Panc1 (cell line): ENCODE measurements around the gene FYB2. TPM values are rescaled to one million over a fixed set of nuclear protein-coding genes. Genes with fewer than 3 reads are reported as not detected.

Experiments used
- ATAC-seq: fragments of 200-7000 bp; cut with Tn5 transposase; 2 replicates; pipeline ENCODE4 v1.9.1; 2020; ENCODE audit warnings: mild to moderate bottlenecking, moderate library complexity
- BruUV-seq: library from RNA; stranded (reverse); fragments of 400-500 nt; replicated peaks from 2 replicates; lab custom pipeline; 2021; lab: Mats Ljungman, UMichigan
- CTCF ChIA-PET: fragments of 300-600 bp; sonication (Branson Sonifier 250); formaldehyde crosslinking; loops from one replicate; lab custom pipeline; 2022; ENCODE audit warnings: antibody characterized with exemption; lab: Charles Lee
- POLR2A ChIA-PET: fragments of 300-600 bp; sonication (Branson Sonifier 250); formaldehyde crosslinking; loops from one replicate; lab custom pipeline; 2022; ENCODE audit warnings: antibody characterized with exemption; lab: Charles Lee
- DNase-seq: peaks from one replicate; pipeline ENCODE4 v3.0.0-alpha.2; 2010; ENCODE audit warnings: low read depth, low spot score
- H3K27ac ChIP-seq: 2 replicates; pipeline ENCODE4 v1.5.1; 2011; ENCODE audit warnings: mild to moderate bottlenecking, low read length, inconsistent platforms
- H3K27me3 ChIP-seq: fragments of 200-500 bp; sonication (Bioruptor generic); 2 replicates; pipeline ENCODE4 v1.6.0; 2014; ENCODE audit warnings: low read length, inconsistent platforms; ENCODE audit not compliant: control insufficient read depth, insufficient read depth
- H3K36me3 ChIP-seq: fragments of 200-500 bp; sonication (Bioruptor generic); 2 replicates; pipeline ENCODE4 v1.5.1; 2014; ENCODE audit warnings: inconsistent platforms, mild to moderate bottlenecking, low read length, moderate library complexity; ENCODE audit not compliant: control insufficient read depth, insufficient read depth
- H3K4me1 ChIP-seq: 2 replicates; pipeline ENCODE4 v1.5.1; 2011; ENCODE audit warnings: inconsistent platforms, mild to moderate bottlenecking, low read length, moderate library complexity; ENCODE audit not compliant: control insufficient read depth, insufficient read depth
- H3K4me3 ChIP-seq, 2 experiments: 2 replicates each; pipeline ENCODE4 v1.5.1; 2011 to 2012; ENCODE audit warnings: low read depth in 2 of 2, low read length in 2 of 2, mild to moderate bottlenecking in 2 of 2, inconsistent platforms in 1 of 2, moderate library complexity in 1 of 2
- H3K9me3 ChIP-seq: fragments of 200-500 bp; sonication (Bioruptor generic); 2 replicates; pipeline ENCODE4 v1.5.1; 2014; ENCODE audit warnings: low read depth, mild to moderate bottlenecking, inconsistent platforms, low read length, moderate library complexity; ENCODE audit not compliant: control insufficient read depth, insufficient read depth
- CTCF ChIP-seq: fragments of 450-650 bp; IDR thresholded peaks from 2 replicates; pipeline ENCODE4 v1.5.1; 2017; ENCODE audit warnings: mild to moderate bottlenecking
- POLR2AphosphoS5 ChIP-seq: IDR thresholded peaks from 2 replicates; pipeline ENCODE4 v1.6.1; 2012; ENCODE audit warnings: mild to moderate bottlenecking, low read depth, low read length, moderate library complexity
- REST ChIP-seq, 2 experiments: IDR thresholded peaks; 2 replicates each; pipeline ENCODE4 v1.6.1; 2011 to 2012; ENCODE audit warnings: low read depth in 2 of 2, control low read depth in 1 of 2, low read length in 1 of 2, mild to moderate bottlenecking in 1 of 2, moderate library complexity in 1 of 2; ENCODE audit not compliant: insufficient read depth in 1 of 2
- SIN3A ChIP-seq: IDR thresholded peaks from 2 replicates; pipeline ENCODE4 v1.6.1; 2012; ENCODE audit warnings: low read depth, mild to moderate bottlenecking, low read length, moderate library complexity, borderline replicate concordance; ENCODE audit not compliant: insufficient read depth
- TCF7L2 ChIP-seq: IDR thresholded peaks from 2 replicates; pipeline ENCODE4 v1.6.1; 2011; ENCODE audit warnings: mild to moderate bottlenecking, low read depth, low read length, inconsistent platforms
- in situ Hi-C: cut with HindIII; loops from 2 replicates; pipeline ENCODE4 v1.10.0; 2016; ENCODE audit warnings: low sequenced_read_pairs, low pct_unique_long_range_greater_than_20kb
- intact Hi-C: fragments of 100-400 bp; cut with micrococcal nuclease; formaldehyde crosslinking; loops from one replicate; pipeline ENCODE4 v1.10.0; 2022; ENCODE audit not compliant: unreplicated experiment
- total RNA-seq: library from RNA; stranded (reverse); gene quantifications from one replicate; pipeline ENCODE4 v1.2.1, GENCODE V29; 2021; ENCODE audit not compliant: unreplicated experiment

FYB2 gene
- total RNA-seq, 1 experiment from 2014 or later, result 0.49 TPM

GRCh38 chr1:56834137-56834900, 15.1 kb upstream of the FYB2 start:
- CTCF ChIA-PET, result no interaction called here
- no peak for DNase-seq
- H3K27ac ChIP-seq, result no peak overlapping the region
- intact Hi-C loops, result loop anchor here (10.0 kb wide), 3 partner anchors 130 to 230 kb away; partner anchors contain the start of gene C8B
- TF ChIP-seq REST (IDR thresholded peaks at IDR 0.05; ENCODE audit: insufficient read depth in 1 of 2, low read depth in 2 of 2, low read length in 1 of 2) (no peak), TCF7L2 (no peak), POLR2AphosphoS5 (no peak), SIN3A (no peak), CTCF (no peak)
- no peaks in the 10 kb centered on the region for H3K4me1 ChIP-seq
- peaks cover 5% of the 10 kb centered on the region for H3K27me3 ChIP-seq
- in situ Hi-C loops, result no loop called here
- no TSS peak for BruUV-seq
- POLR2A ChIA-PET, result no interaction called here
- ATAC-seq, result no peak
- H3K4me3 ChIP-seq, result no peak overlapping the region
- H3K36me3 ChIP-seq, result no peaks in the 10 kb centered on the region
- H3K9me3 ChIP-seq, result no peaks in the 10 kb centered on the region

GRCh38 chr1:56833088-56833487, 13.9 kb upstream of the FYB2 start:
- ChIA-PET POLR2A (no interaction called here), CTCF (interaction anchor here (0.6 kb wide), 1 partner anchor 23 kb away, joined by 8 read pairs; no protein-coding TSS in a partner anchor)
- H3K36me3 ChIP-seq, result no peaks in the 10 kb centered on the region
- H3K27me3 ChIP-seq, result peaks cover 3% of the 10 kb centered on the region; the same call in 1 of the 2 replicates
- no peak overlapping the region for H3K27ac ChIP-seq
- ATAC-seq, result no peak
- no peak for DNase-seq
- no TSS peak for BruUV-seq
- in situ Hi-C loops (no loop called here), intact Hi-C loops (loop anchor here (2.0 to 10.0 kb wide), 4 partner anchors 132 to 1214 kb away; partner anchors contain the start of gene C8B)
- H3K4me1 ChIP-seq, result no peaks in the 10 kb centered on the region
- H3K9me3 ChIP-seq, result no peaks in the 10 kb centered on the region
- no peak overlapping the region for H3K4me3 ChIP-seq
- TF ChIP-seq CTCF, result no peak
- TF ChIP-seq SIN3A, result no peak
- no peak for TF ChIP-seq REST (IDR thresholded peaks at IDR 0.05; ENCODE audit: insufficient read depth in 1 of 2, low read depth in 2 of 2, low read length in 1 of 2)
- no peak for TF ChIP-seq TCF7L2
- TF ChIP-seq POLR2AphosphoS5, result no peak
